ENCODE data around the gene SCN5A. TPM values are rescaled to one million over a fixed set of nuclear protein-coding genes. Genes with fewer than 3 reads are reported as not detected.

SCN5A gene
- total and polyA plus RNA-seq, 2 of the 4 experiments (the other 2 are of a cell fraction), result 1.9 to 2.0 TPM

GRCh38 chr3:38542401-38543298 lies 106.8 kb downstream of the SCN5A start:
- Histone ChIP-seq H3K9me3 (ENCODE audit: control insufficient read depth, insufficient read depth, low read length) (no peaks in the 10 kb centered on the region), H3K4me1 (ENCODE audit: control insufficient read depth, insufficient read depth, low read length) (peaks cover 2% of the 10 kb centered on the region; the same call in 1 of the 2 replicates), H3K27ac (ENCODE audit: insufficient read depth, low read length) (no peak overlapping the region), H3K4me3 (ENCODE audit: insufficient read depth, low read depth, low read length) (no peak overlapping the region), H2AFZ (replicated peaks; ENCODE audit: low read length, poor library complexity) (no peak overlapping the region), H2BK120ac (ENCODE audit: low read depth, low read length) (no peak overlapping the region), H2BK15ac (ENCODE audit: low read depth, low read length) (no peak overlapping the region), H3K9me1 (ENCODE audit: insufficient read depth, low read length) (peaks cover 4% of the 10 kb centered on the region; the same call in 1 of the 2 replicates), H2BK5ac (ENCODE audit: low read depth, low read length, poor library complexity, severe bottlenecking) (no peak overlapping the region), H3K56ac (ENCODE audit: extremely low read depth, insufficient read depth, low read length) (no peak overlapping the region), H3K18ac (ENCODE audit: low read depth, low read length) (no peak overlapping the region), H3K4me2 (ENCODE audit: low read depth, low read length) (no peak overlapping the region), H2AK9ac (replicated peaks; ENCODE audit: low read depth, low read length, poor library complexity) (no peak overlapping the region), H3K9ac (ENCODE audit: low read depth, low read length) (no peak overlapping the region), H3K79me1 (ENCODE audit: low read depth in 1 of 2, low read length in 2 of 2) (no peaks in the 10 kb centered on the region), H4K20me1 (ENCODE audit: insufficient read depth, low read length) (no peaks in the 10 kb centered on the region), H2BK20ac (ENCODE audit: low read depth, low read length) (no peak overlapping the region), H3K4ac (ENCODE audit: low read depth, low read length) (no peak overlapping the region), H3K14ac (replicated peaks; ENCODE audit: low read depth, low read length) (no peak overlapping the region), H3K36me3 (ENCODE audit: control insufficient read depth, insufficient read depth, low read length) (no peaks in the 10 kb centered on the region), H3K23ac (ENCODE audit: low read depth, low read length) (no peak overlapping the region), H4K5ac (ENCODE audit: low read depth, low read length) (no peak overlapping the region), H4K91ac (ENCODE audit: insufficient read depth, low read depth, low read length) (no peak overlapping the region), H4K8ac (ENCODE audit: low read depth in 2 of 2, low read length in 2 of 2) (no peak overlapping the region), H3K27me3 (ENCODE audit: control insufficient read depth, insufficient read depth, low read length) (peaks cover 2% of the 10 kb centered on the region; the same call in 1 of the 2 replicates), H2AK5ac (ENCODE audit: low read depth, low read length) (no peak overlapping the region)
- intact Hi-C loops (cut with micrococcal nuclease), result no loop called here
- in situ Hi-C loops (cut with MboI; ENCODE audit: low sequenced_read_pairs), result no loop called here
- BruUV-seq (replicated peaks), result no TSS peak
- no peak for ATAC-seq (ENCODE audit: low read depth)
- 64% methylated on average over 3 of the region's 16 CpGs; no CpG with 5 or more reads in 1 of the 2 experiments for WGBS, 2 experiments (ENCODE audit: extremely low coverage in 2 of 2, insufficient read length in 1 of 2)
- dilution Hi-C loops (cut with HindIII; ENCODE audit: low sequenced_read_pairs, unreplicated experiment), result no loop called here
- peak; percentile 25 for DNase-seq
- POLR2A ChIA-PET (ENCODE audit: unreplicated experiment), result no interaction called here
- no peak for TF ChIP-seq CEBPB (IDR thresholded peaks at IDR 0.05; ENCODE audit: low read depth, low read length)
- CTCF ChIA-PET, result no interaction called here

Data from IMR-90 (cell line).